ENCODE data around the gene LIG1. TPM values are rescaled to one million over a fixed set of nuclear protein-coding genes. Genes with fewer than 3 reads are reported as not detected.
A peak's percentile ranks its signal among the peaks of the same experiment; 100 is the strongest.

The LIG1 gene
- total and polyA plus RNA-seq, 2 of the 13 experiments (the other 11 are each of a cell fraction or from before 2014, with no cell fraction given), result 20.1 to 64.4 TPM

DNA sequence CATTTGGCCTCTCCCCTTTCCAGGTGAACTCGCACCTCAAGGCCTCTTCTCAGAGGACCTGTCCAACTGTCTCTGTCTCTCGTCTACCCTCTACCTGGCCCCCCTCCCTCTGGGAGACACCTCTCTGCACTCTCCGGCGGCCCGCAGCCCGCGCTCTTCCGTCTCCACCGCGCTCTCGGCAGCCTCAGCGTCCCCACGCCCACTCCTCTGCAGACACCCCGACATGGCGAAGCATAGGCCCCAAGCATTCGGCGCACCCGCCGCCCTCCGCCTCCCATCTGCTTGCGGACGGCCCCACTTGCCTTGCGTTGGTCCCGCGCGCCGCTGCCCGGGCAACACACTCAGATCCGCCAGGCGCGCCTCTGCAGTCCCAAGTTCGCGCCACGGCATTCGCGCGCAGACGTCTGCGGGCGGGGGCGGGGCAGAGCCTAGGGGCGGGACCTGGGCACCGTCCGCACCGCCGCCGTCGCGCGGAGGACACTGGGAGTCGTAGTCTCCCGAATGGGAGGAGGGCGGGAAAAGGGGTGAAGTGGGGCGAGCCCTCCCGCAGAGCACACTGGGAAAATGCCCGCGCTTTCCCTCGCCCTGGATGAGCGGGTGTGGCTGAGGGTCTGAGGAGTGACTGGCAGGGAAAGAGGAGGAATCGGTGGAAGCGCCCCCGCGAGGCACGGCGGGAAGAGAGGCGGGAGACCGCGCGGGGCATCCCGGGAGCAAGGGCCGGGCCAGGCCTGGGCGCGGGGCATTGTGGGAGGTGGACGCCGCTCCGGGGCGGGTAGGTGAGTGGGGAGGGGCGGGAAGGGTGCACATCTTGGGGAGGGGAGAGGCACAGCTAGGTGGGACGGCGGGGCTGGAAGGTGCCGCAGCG lies at the start of gene LIG1, which contains the start of gene ZSWIM9 (continued):
- TF ChIP-seq, protein P1, sequence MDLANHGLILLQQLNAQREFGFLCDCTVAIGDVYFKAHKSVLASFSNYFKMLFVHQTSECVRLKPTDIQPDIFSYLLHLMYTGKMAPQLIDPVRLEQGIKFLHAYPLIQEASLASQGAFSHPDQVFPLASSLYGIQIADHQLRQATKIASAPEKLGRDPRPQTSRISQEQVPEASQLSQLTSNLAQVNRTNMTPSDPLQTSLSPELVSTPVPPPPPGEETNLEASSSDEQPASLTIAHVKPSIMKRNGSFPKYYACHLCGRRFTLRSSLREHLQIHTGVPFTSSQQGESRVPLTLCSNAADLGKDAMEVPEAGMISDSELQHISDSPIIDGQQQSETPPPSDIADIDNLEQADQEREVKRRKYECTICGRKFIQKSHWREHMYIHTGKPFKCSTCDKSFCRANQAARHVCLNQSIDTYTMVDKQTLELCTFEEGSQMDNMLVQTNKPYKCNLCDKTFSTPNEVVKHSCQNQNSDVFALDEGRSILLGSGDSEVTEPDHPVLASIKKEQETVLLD (CRISPR knock-in tag; IDR thresholded peaks at IDR 0.05; ENCODE audit: low read depth), result peak; percentile 63
- peak in 1 of 2 experiments; percentile 84; a peak in 1 of 4 replicates for TF ChIP-seq KLF16 (CRISPR knock-in tag; IDR thresholded peaks at IDR 0.05)
- 0 out of 2 replicates have a peak, but pooled peaks have one; percentile 66 for TF ChIP-seq TRAFD1 (CRISPR knock-in tag; IDR thresholded peaks at IDR 0.05; ENCODE audit: borderline replicate concordance)
- no peak for TF ChIP-seq HNF4G (IDR thresholded peaks at IDR 0.05; ENCODE audit: borderline replicate concordance, low read depth, low read length)
- peak; percentile 65; the same call in 1 of the 2 replicates for TF ChIP-seq HNF4G (CRISPR knock-in tag; IDR thresholded peaks at IDR 0.05; ENCODE audit: borderline replicate concordance, low read depth)
- peak; percentile 86 for TF ChIP-seq DR1 (CRISPR knock-in tag; IDR thresholded peaks at IDR 0.05)
- TF ChIP-seq PHF8 (CRISPR knock-in tag; IDR thresholded peaks at IDR 0.05), result peak; percentile 85
- peak; percentile 95 for TF ChIP-seq HDAC1 (CRISPR knock-in tag; IDR thresholded peaks at IDR 0.05)
- TF ChIP-seq ZNF605 (CRISPR knock-in tag; IDR thresholded peaks at IDR 0.05), result no peak; the same call in 1 of the 2 replicates
- peak; percentile 92 for TF ChIP-seq ASH2L (IDR thresholded peaks at IDR 0.05; ENCODE audit: insufficient read length, low read depth, low read length)
- no peak; the same call in 1 of the 2 replicates for TF ChIP-seq PBX3 (CRISPR knock-in tag; IDR thresholded peaks at IDR 0.05; ENCODE audit: borderline replicate concordance)
- no peak for TF ChIP-seq ZNF337 (CRISPR knock-in tag; IDR thresholded peaks at IDR 0.05; ENCODE audit: borderline replicate concordance, low read depth)
- TF ChIP-seq ZNF460 (CRISPR knock-in tag; IDR thresholded peaks at IDR 0.05; ENCODE audit: borderline replicate concordance), result no peak
- TF ChIP-seq KAT7 (CRISPR knock-in tag; IDR thresholded peaks at IDR 0.05; ENCODE audit: borderline replicate concordance), result no peak
- TF ChIP-seq FOXJ3 (CRISPR knock-in tag; IDR thresholded peaks at IDR 0.05; ENCODE audit: borderline replicate concordance), result no peak
- peak; percentile 79; the same call in 1 of the 2 replicates for TF ChIP-seq ZNF761 (CRISPR knock-in tag; conservative IDR thresholded peaks at IDR 0.05)
- TF ChIP-seq RXRB (CRISPR knock-in tag; IDR thresholded peaks at IDR 0.05; ENCODE audit: borderline replicate concordance), result no peak
- TF ChIP-seq TGIF2 (CRISPR knock-in tag; IDR thresholded peaks at IDR 0.05), result peak; percentile 51; the same call in 1 of the 2 replicates
- TF ChIP-seq CREBL2 (CRISPR knock-in tag; IDR thresholded peaks at IDR 0.05; ENCODE audit: borderline replicate concordance), result no peak
- no peak for TF ChIP-seq ZNF562 (CRISPR knock-in tag; IDR thresholded peaks at IDR 0.05; ENCODE audit: borderline replicate concordance)
- TF ChIP-seq CBX5 (CRISPR knock-in tag; IDR thresholded peaks at IDR 0.05; ENCODE audit: borderline replicate concordance), result no peak
- 0 out of 2 replicates have a peak, but pooled peaks have one; percentile 50 for TF ChIP-seq ZNF225 (CRISPR knock-in tag; IDR thresholded peaks at IDR 0.05)
- no peak for TF ChIP-seq SETDB1 (CRISPR knock-in tag; IDR thresholded peaks at IDR 0.05; ENCODE audit: borderline replicate concordance)
- peak; percentile 68 for TF ChIP-seq NCOR1 (IDR thresholded peaks at IDR 0.05; ENCODE audit: borderline replicate concordance, low read length)
- peak; percentile 90; the same call in 1 of the 2 replicates for TF ChIP-seq ZNF589 (CRISPR knock-in tag; conservative IDR thresholded peaks at IDR 0.05)
